ENCODE data around the gene LRRTM2. TPM values are rescaled to one million over a fixed set of nuclear protein-coding genes. Genes with fewer than 3 reads are reported as not detected.
"Not testable (repeated sequence)": the region's sequence is repeated elsewhere in the genome, so short reads cannot be mapped to it uniquely, and the experiment has no call there.

Gene LRRTM2
- total RNA-seq, 2 donors from 2014 or later = 0.10 to 0.35 TPM

DNA sequence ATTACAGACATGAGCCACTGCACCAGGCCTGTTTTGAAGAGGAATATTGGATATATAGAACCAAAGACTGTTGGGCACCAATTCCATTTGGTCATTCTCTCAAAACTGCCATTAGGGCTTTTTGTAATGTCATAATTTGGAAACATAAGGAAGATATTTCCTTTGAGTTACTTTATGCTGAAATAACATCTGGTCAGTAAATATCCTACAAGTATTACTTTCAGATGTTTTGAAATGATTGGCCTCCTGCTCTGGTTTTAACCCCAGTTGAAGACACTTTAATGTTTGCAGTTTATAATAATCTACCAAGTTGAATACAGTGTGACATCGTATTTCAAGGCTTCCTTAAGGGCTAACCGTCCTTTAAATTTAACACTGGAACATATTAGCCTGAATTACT, 33.6 kb downstream of the LRRTM2 start:
- no peak overlapping the region for H3K9ac ChIP-seq (ENCODE audit: low read depth in 2 of 2, low read length in 2 of 2)
- H3K27ac ChIP-seq = no peak overlapping the region
- no peak for DNase-seq
- H3K4me3 ChIP-seq = no peak overlapping the region
- H3K27me3 ChIP-seq = no peaks in the 10 kb centered on the region
- no peaks in the 10 kb centered on the region for H3K9me3 ChIP-seq
- no peaks in the 10 kb centered on the region for H3K4me1 ChIP-seq
- TF ChIP-seq, protein P1, sequence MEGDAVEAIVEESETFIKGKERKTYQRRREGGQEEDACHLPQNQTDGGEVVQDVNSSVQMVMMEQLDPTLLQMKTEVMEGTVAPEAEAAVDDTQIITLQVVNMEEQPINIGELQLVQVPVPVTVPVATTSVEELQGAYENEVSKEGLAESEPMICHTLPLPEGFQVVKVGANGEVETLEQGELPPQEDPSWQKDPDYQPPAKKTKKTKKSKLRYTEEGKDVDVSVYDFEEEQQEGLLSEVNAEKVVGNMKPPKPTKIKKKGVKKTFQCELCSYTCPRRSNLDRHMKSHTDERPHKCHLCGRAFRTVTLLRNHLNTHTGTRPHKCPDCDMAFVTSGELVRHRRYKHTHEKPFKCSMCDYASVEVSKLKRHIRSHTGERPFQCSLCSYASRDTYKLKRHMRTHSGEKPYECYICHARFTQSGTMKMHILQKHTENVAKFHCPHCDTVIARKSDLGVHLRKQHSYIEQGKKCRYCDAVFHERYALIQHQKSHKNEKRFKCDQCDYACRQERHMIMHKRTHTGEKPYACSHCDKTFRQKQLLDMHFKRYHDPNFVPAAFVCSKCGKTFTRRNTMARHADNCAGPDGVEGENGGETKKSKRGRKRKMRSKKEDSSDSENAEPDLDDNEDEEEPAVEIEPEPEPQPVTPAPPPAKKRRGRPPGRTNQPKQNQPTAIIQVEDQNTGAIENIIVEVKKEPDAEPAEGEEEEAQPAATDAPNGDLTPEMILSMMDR (IDR thresholded peaks at IDR 0.05) = no peak
- intact Hi-C loops (cut with DNase I) = no loop called here
- no peaks in the 10 kb centered on the region for H3K36me3 ChIP-seq

DNA sequence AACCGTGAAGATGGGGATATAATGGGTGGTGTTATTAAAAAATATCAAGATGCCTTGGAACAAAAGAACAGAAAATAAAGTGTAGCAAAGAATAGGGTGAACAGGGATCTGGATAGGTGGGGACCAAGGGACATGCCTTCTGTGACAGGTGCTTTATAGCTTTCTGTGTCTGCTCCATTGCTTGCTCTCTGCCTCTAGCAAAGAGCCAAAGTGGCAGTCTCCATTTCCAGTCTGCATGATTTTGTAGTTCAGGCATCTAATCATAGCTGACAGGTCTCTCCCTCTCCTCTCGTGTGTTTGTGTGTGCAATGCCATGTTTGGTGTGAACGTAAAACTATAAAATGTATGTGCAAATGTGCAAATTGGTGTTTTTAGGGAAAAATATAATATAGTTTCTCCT, 35.0 kb downstream of the LRRTM2 start:
- Histone ChIP-seq H3K4me1 (no peaks in the 10 kb centered on the region), H3K27me3 (no peaks in the 10 kb centered on the region), H3K9me3 (no peaks in the 10 kb centered on the region), H3K27ac (no peak overlapping the region), H3K36me3 (no peaks in the 10 kb centered on the region), H3K9ac (ENCODE audit: low read depth in 2 of 2, low read length in 2 of 2) (no peak overlapping the region), H3K4me3 (no peak overlapping the region)
- no peak for DNase-seq
- intact Hi-C loops (cut with DNase I) = no loop called here
- TF ChIP-seq, protein P1 (IDR thresholded peaks at IDR 0.05) = no peak

DNA sequence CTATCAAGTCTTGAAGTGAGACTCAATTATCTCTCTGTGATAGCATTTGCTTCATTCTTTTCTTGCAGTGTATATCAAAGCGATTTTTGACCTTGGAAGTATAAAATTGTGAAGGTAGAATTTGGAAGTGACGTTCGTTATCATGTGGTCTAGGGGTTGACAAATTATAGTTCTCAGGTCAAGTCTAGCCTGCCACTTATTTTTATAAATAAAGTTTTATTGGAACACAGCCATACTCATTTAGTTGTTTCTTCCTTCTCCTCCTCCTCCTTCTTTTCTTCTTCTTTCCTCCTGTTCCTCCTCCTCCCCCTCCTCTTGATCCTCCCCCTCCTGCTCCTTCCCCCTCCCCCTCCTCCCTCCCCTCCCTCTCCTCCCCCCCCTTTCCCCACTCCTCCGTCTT, 38.0 kb downstream of the LRRTM2 start:
- intact Hi-C loops (cut with DNase I) = no loop called here
- no peak for DNase-seq
- Histone ChIP-seq H3K9ac (ENCODE audit: low read depth in 2 of 2, low read length in 2 of 2) (no peak overlapping the region), H3K9me3 (no peaks in the 10 kb centered on the region), H3K4me1 (no peaks in the 10 kb centered on the region), H3K27me3 (no peaks in the 10 kb centered on the region), H3K27ac (no peak overlapping the region), H3K4me3 (no peak overlapping the region), H3K36me3 (no peaks in the 10 kb centered on the region)
- TF ChIP-seq, protein P1 (IDR thresholded peaks at IDR 0.05) = no peak

DNA sequence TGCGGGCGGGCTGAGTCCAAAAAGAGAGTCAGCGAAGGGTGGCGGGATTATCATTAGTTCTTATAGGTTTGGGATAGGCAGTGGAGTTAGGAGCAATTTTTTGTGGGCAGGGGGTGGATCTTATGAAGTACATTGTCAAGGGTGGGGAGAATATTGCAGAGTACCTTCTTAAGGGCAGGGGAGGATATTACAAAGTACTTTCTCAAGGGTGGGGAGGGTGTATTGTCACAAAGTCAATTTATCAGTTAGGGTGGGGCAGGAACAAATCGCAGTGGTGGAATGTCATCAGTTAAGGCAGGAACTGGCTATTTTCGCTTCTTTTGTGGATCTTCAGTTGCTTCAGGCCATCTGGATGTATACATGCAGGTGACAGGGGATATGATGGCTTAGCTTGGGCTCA, 40.3 kb downstream of the LRRTM2 start:
- H3K36me3 ChIP-seq; H3K4me1 ChIP-seq; H3K9ac ChIP-seq (ENCODE audit: low read depth in 2 of 2, low read length in 2 of 2); H3K27ac ChIP-seq; H3K9me3 ChIP-seq; H3K4me3 ChIP-seq; H3K27me3 ChIP-seq; DNase-seq; intact Hi-C loops (cut with DNase I): not testable (repeated sequence)

DNA sequence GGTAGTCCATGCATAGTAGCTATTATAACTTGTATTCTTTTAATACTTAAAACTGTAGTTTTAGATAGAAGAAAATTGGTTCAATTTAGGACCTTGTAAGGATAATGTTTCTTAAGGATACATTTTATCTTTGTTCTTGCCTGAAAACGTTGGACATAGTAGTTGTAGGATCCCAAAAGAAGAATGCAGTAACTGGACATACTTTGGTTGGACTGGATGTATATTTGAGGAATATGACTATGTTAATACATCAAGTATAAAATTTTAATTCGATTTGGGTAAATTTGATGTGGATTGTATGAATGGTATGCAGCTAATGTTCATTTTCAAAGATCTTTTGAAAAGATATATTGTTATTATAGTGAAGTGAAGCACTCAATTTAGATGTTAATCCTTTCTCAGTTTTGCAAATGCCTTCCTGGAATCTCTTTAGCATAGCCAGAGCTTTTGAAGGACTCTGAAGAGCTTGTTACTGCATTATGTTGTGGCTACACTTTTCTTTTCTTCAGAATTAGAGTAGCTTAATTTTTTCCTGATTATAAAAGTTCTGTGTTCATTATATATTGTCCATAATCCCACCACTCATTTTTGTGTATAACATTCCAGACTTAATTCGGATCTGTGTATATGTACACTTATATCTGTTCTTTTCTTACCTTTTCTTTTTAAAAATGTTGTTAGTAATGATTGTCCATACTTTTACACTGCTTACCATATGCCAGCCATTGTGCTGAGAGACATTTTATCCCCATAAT, 41.2 kb downstream of the LRRTM2 start:
- no peaks in the 10 kb centered on the region for H3K4me1 ChIP-seq
- H3K27me3 ChIP-seq = no peaks in the 10 kb centered on the region
- intact Hi-C loops (cut with DNase I) = no loop called here
- TF ChIP-seq, protein P1 (IDR thresholded peaks at IDR 0.05) = no peak
- DNase-seq = no peak
- H3K9me3 ChIP-seq = no peaks in the 10 kb centered on the region
- H3K27ac ChIP-seq = no peak overlapping the region
- H3K9ac ChIP-seq (ENCODE audit: low read depth in 2 of 2, low read length in 2 of 2) = no peak overlapping the region
- H3K36me3 ChIP-seq = no peaks in the 10 kb centered on the region
- no peak overlapping the region for H3K4me3 ChIP-seq

DNA sequence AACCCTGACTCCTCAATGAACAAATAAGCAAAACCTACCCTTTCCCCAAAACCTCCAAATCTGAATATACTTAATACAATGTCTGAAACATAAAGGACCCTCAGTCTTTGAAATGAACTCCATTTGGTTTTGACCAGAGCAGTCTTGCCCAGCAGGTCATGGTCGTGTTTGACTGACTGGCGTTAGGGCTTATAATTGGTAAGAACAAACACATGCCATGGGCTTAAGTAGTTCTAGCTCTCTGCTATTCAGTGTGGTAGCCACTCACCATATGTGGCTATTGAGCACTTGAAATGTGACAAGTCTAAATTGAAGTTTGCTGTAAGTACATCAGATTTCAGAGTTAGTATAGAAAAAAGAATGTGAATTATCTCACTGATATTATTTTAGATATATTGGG, 42.1 kb downstream of the LRRTM2 start:
- H3K27ac ChIP-seq = no peak overlapping the region
- H3K9ac ChIP-seq (ENCODE audit: low read depth in 2 of 2, low read length in 2 of 2) = no peak overlapping the region
- intact Hi-C loops (cut with DNase I) = no loop called here
- no peak overlapping the region for H3K4me3 ChIP-seq
- TF ChIP-seq, protein P1 (IDR thresholded peaks at IDR 0.05) = no peak
- no peaks in the 10 kb centered on the region for H3K36me3 ChIP-seq
- H3K27me3 ChIP-seq = no peaks in the 10 kb centered on the region
- DNase-seq = no peak
- H3K9me3 ChIP-seq = no peaks in the 10 kb centered on the region
- no peaks in the 10 kb centered on the region for H3K4me1 ChIP-seq

All from colonic mucosa (tissue), 4 donors.